Duodenal mucosa (tissue), 2 donors: ENCODE results near the gene MAGEA10.
"Not testable (repeated sequence)": the region's sequence is repeated elsewhere in the genome, so short reads cannot be mapped to it uniquely, and the experiment has no call there.

Source experiments
- H3K27ac ChIP-seq: one replicate; pipeline ENCODE4 v1.7.0; 2013; ENCODE audit warnings: low read depth, low read length
- H3K27me3 ChIP-seq, 2 donors: one replicate each; pipeline ENCODE4 v1.7.0; 2013; ENCODE audit warnings: low read length in 2 of 2, control low read depth in 1 of 2; ENCODE audit not compliant: insufficient read depth in 2 of 2, control insufficient read depth in 1 of 2
- H3K36me3 ChIP-seq, 2 donors: one replicate each; pipeline ENCODE4 v1.7.0; 2013; ENCODE audit warnings: low read length in 2 of 2, control low read depth in 1 of 2; ENCODE audit not compliant: insufficient read depth in 2 of 2, control insufficient read depth in 1 of 2
- H3K4me1 ChIP-seq, 2 donors: one replicate each; pipeline ENCODE4 v1.7.0; 2013; ENCODE audit warnings: low read length in 2 of 2, control low read depth in 1 of 2; ENCODE audit not compliant: insufficient read depth in 2 of 2, control insufficient read depth in 1 of 2
- H3K4me3 ChIP-seq, 2 donors: one replicate each; pipeline ENCODE4 v1.7.0; 2013; ENCODE audit warnings: low read length in 2 of 2, low read depth in 1 of 2
- H3K9ac ChIP-seq, 2 donors: one replicate each; pipeline ENCODE4 v1.7.0; 2013; ENCODE audit warnings: low read length in 2 of 2, low read depth in 1 of 2
- H3K9me3 ChIP-seq, 2 donors: one replicate each; pipeline ENCODE4 v1.7.0; 2013; ENCODE audit warnings: low read length in 2 of 2, control low read depth in 1 of 2; ENCODE audit not compliant: control insufficient read depth in 1 of 2

The MAGEA10 gene

DNA sequence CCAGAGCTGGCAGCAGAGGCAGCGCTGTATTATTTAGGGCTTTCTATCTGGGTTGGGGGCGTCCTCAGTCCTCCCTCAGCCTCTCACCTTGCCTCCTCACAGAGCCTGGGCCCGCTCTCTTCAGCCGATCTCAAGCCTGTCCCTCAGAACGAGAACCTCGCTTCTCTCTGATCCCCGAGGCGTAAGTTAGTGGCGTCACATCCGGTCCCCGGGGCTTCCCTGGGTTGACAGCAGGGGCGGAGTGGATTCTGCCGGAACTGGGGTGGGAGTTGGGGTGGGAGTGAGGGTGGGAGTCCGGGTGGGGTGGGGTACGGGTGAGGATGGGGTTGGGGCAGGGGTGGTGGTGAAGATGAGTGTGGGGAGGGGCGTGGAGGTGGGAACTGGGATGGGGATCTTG is at the start of gene MAGEA10:
TSS of gene MAGEA10 (minus strand) at position 190 of the 397 bp plus-strand sequence. CDS start 2,957 bp downstream, outside the sequence.
- Histone ChIP-seq H3K4me1 (no peaks in the 10 kb centered on the region), H3K4me3 (no peak within 1 kb of the TSS), H3K27me3 (no peaks in the 10 kb centered on the region), H3K36me3 (no peaks in the 10 kb centered on the region), H3K9ac (no peak within 1 kb of the TSS), H3K27ac (no peak within 1 kb of the TSS), H3K9me3 (no peaks in the 10 kb centered on the region)

DNA sequence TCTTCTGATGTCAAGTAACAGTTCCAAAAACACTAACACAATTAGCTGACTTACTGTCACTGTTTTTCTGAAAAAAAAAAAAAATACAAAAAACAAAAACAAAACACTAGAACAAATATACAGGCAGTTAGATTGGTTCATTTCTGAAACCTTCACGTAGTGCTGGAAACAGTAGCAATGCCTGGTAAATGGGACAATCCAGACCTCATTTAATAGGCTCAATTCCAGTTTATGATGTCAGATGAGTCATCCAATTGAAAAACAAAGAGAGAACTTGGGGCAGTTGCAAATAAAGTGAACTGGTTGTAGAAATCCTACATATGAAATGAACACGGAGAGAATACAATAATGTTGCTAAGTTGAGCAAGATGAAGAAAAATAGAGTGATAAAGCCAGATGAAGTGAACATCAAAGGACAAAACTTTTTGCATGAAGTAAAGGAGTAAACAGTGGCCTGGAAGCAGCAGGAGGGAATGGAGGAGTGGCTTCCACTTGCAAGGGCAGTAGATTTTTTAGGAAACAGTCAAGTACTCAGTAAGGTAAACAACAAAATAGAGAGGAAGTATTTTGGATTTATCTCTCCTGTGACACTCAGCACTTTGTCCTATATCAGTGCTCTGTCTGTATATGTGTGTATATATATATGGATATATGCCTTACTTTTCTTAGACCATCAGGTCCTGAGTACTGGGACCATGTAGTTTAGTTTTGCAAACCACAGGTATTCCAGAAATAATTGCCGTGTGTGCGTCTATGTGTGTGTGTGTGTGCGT is 39.3 kb upstream of the MAGEA10 start:
- Histone ChIP-seq H3K4me1 (no peaks in the 10 kb centered on the region), H3K27me3 (no peaks in the 10 kb centered on the region), H3K27ac (no peak overlapping the region), H3K9me3 (no peaks in the 10 kb centered on the region), H3K9ac (no peak overlapping the region), H3K36me3 (no peaks in the 10 kb centered on the region), H3K4me3 (no peak overlapping the region)

GRCh38 chrX:152177052-152177451 is 38.7 kb upstream of the MAGEA10 start:
- H3K4me1 ChIP-seq: no peaks in the 10 kb centered on the region
- H3K27ac ChIP-seq: no peak overlapping the region
- H3K4me3 ChIP-seq: no peak overlapping the region
- no peaks in the 10 kb centered on the region for H3K36me3 ChIP-seq
- no peaks in the 10 kb centered on the region for H3K27me3 ChIP-seq
- H3K9me3 ChIP-seq: no peaks in the 10 kb centered on the region
- H3K9ac ChIP-seq: no peak overlapping the region

GRCh38 chrX:152175892-152176291 is 37.5 kb upstream of the MAGEA10 start:
- H3K9me3 ChIP-seq, H3K27ac ChIP-seq, H3K27me3 ChIP-seq, H3K4me1 ChIP-seq, H3K9ac ChIP-seq, H3K4me3 ChIP-seq, H3K36me3 ChIP-seq: not testable (repeated sequence)

- H3K4me3 ChIP-seq, H3K9ac ChIP-seq, H3K4me1 ChIP-seq, H3K9me3 ChIP-seq, H3K36me3 ChIP-seq, H3K27ac ChIP-seq, H3K27me3 ChIP-seq: not testable (repeated sequence)
Observed at GRCh38 chrX:152173923-152174322, 35.5 kb upstream of the MAGEA10 start.

DNA sequence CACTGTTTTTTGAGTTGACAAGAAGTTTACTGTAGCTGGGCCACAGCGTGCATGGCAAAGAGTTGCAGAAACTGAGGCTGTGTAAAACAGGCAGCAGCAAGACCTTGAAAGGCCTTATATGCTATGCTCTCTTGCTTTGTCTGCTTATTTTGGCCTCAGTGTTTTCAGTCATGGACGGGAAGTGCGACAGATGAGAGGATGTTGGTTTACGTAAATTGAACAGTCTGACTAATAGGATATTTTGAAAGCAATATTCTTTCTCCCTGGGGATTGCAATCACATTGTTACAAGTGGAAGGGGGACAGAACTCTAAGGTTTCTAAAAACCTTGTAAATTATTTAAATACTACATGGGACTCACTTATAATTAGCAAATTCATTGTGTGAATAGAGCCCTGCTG is 32.2 kb upstream of the MAGEA10 start:
- no peak overlapping the region for H3K9ac ChIP-seq

GRCh38 chrX:152165033-152165743 is 26.8 kb upstream of the MAGEA10 start:
- no peak overlapping the region for H3K4me3 ChIP-seq
- H3K9ac ChIP-seq: no peak overlapping the region
- H3K36me3 ChIP-seq: no peaks in the 10 kb centered on the region
- H3K27ac ChIP-seq: no peak overlapping the region
- H3K27me3 ChIP-seq: no peaks in the 10 kb centered on the region
- H3K4me1 ChIP-seq: no peaks in the 10 kb centered on the region
- no peaks in the 10 kb centered on the region for H3K9me3 ChIP-seq

More for the DNA sequence above, 32.2 kb upstream of the MAGEA10 start:
- Histone ChIP-seq H3K4me3 (no peak overlapping the region), H3K27me3 (no peaks in the 10 kb centered on the region), H3K4me1 (no peaks in the 10 kb centered on the region), H3K27ac (no peak overlapping the region), H3K36me3 (no peaks in the 10 kb centered on the region), H3K9me3 (no peaks in the 10 kb centered on the region)

DNA sequence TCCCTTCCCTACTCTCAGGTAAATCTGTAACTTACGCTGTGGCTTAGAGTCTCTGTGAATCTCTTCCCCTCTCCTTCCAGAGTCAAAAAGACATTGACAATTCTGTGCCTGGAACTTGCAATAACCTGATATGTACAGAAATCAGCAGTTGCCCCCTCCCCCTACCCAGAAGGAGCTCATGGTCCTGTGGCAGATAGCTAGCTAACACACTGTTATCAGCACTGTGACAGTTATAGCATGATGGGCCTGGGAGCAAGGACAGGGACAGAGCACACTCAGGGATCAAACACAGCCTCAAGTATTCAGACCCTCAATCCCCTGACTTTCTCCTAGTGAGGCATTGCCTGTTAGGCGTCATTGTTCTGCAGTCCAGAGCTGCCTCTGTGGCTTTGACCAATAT is 18.7 kb upstream of the MAGEA10 start:
- H3K36me3 ChIP-seq: no peaks in the 10 kb centered on the region
- no peaks in the 10 kb centered on the region for H3K4me1 ChIP-seq
- H3K4me3 ChIP-seq: no peak overlapping the region
- H3K27me3 ChIP-seq: no peaks in the 10 kb centered on the region
- H3K27ac ChIP-seq: no peak overlapping the region
- H3K9ac ChIP-seq: no peak overlapping the region
- no peaks in the 10 kb centered on the region for H3K9me3 ChIP-seq

DNA sequence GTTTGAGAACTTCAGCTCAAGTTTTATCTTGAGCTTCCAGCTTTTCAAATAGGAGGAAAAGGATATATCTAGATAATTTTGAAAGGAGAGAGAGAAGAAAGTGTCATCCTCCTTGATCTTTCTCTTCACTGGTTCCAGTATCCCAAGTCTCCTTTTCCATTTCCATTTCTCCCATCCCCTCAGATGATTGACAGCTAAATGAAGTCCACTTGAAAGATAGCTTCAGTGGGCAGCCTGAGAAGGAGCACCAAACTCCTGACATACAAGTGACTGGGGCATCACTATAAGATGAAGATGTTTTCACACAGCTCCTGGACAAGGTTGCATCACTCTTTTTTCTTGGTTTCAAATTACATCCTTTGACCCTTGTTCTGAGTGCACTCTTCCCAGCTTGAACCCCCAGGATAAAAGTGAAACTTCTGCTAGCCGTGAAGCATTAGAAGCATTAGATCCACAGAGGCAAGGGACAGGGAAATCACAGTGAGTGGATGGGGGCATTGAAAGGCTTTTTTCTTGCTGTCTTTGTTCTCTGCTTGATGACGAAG is 17.5 kb upstream of the MAGEA10 start:
- Histone ChIP-seq H3K27me3 (no peaks in the 10 kb centered on the region), H3K9me3 (no peaks in the 10 kb centered on the region), H3K27ac (no peak overlapping the region), H3K4me3 (no peak overlapping the region), H3K9ac (no peak overlapping the region), H3K36me3 (no peaks in the 10 kb centered on the region), H3K4me1 (no peaks in the 10 kb centered on the region)

- H3K9me3 ChIP-seq: no peaks in the 10 kb centered on the region
- H3K4me3 ChIP-seq: no peak overlapping the region
- no peaks in the 10 kb centered on the region for H3K27me3 ChIP-seq
- no peak overlapping the region for H3K27ac ChIP-seq
- no peaks in the 10 kb centered on the region for H3K4me1 ChIP-seq
- H3K36me3 ChIP-seq: no peaks in the 10 kb centered on the region
- no peak overlapping the region for H3K9ac ChIP-seq
Observed at GRCh38 chrX:152154050-152154449, 15.7 kb upstream of the MAGEA10 start.
